Cardiac fibroblast (primary cell): ENCODE results near the gene SLC40A1.

Experiments
- DNase-seq, 2 donors: peaks; one replicate each; pipeline versions ENCODE4 v3.0.0 to v3.0.0-alpha.2; 2010; ENCODE audit warnings: low read depth in 2 of 2
- H3K4me3 ChIP-seq, 2 donors: replicated peaks in 1 of 2; 1 replicate in 1 of 2; 2 replicates in 1 of 2; pipeline ENCODE4 v1.5.1; 2011; ENCODE audit warnings: low read depth in 2 of 2, low read length in 2 of 2, mild to moderate bottlenecking in 2 of 2, moderate library complexity in 1 of 2
- TF ChIP-seq, protein P1 (sequence below): IDR thresholded peaks from one replicate; pipeline ENCODE4 v1.5.1; 2011; ENCODE audit warnings: low read depth, mild to moderate bottlenecking, low read length, inconsistent platforms

The SLC40A1 gene

DNA sequence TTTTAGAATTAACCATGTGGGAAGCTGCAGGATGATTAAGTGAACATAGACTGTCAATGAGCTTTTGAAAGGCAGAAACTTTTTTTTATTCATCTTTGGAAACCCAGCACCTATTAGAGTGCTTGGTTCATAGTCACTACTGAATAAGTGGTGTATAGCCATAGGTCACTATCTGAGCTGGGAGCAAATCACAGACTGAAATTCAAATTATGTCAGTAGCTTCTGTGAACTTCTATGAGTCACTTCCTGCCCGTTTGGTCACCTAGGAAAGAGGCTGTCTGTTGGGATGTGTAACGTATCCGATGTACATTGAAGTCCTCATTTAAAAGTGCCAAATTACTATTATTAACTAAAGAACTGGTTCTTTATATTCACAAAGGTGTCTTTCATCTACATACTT, 20.5 kb upstream of the SLC40A1 start:
- TF ChIP-seq, protein P1, sequence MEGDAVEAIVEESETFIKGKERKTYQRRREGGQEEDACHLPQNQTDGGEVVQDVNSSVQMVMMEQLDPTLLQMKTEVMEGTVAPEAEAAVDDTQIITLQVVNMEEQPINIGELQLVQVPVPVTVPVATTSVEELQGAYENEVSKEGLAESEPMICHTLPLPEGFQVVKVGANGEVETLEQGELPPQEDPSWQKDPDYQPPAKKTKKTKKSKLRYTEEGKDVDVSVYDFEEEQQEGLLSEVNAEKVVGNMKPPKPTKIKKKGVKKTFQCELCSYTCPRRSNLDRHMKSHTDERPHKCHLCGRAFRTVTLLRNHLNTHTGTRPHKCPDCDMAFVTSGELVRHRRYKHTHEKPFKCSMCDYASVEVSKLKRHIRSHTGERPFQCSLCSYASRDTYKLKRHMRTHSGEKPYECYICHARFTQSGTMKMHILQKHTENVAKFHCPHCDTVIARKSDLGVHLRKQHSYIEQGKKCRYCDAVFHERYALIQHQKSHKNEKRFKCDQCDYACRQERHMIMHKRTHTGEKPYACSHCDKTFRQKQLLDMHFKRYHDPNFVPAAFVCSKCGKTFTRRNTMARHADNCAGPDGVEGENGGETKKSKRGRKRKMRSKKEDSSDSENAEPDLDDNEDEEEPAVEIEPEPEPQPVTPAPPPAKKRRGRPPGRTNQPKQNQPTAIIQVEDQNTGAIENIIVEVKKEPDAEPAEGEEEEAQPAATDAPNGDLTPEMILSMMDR: no peak
- H3K4me3 ChIP-seq: no peak overlapping the region
- peak in 1 of 2 donors; percentile 74 for DNase-seq

DNA sequence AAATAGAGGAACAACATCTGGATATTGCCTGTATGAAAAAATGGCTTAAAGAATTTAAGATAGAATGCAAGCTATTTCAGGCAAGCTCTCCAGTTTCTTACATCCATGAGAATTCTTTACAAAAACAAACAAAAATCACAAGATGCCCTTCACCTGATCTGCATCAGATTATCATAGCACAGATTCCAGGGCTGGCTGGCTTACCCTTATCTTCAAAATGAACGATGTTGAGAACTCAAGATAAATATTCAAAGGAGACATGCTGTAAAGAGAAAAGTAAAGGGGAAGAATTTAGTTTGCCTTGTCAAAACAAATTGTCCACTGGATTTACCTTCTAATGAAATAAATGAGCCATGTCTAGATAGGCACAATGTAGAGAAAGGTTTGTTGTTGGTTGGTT, 18.7 kb upstream of the SLC40A1 start:
- no peak overlapping the region for H3K4me3 ChIP-seq
- TF ChIP-seq, protein P1: no peak
- DNase-seq: no peak

DNA sequence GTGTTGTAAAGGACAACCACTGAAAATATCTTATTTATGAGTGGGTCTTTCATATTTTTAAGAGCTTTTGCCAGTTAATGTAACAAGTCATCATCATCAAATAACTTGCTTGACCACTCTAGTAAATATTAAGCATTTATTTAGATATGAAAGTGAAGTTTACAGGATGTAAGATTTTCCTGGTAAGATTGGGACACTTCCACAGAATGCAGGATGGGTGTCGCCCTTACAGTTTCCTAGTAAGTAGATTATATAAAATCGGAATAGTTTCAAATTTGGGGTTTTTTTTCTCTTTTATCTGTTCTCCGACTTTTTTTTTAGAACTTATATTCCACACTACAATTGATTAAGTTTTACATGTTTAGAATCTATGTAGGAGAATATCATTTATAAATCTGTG, 14.8 kb upstream of the SLC40A1 start:
- TF ChIP-seq, protein P1: no peak
- no peak for DNase-seq
- H3K4me3 ChIP-seq: no peak overlapping the region

DNA sequence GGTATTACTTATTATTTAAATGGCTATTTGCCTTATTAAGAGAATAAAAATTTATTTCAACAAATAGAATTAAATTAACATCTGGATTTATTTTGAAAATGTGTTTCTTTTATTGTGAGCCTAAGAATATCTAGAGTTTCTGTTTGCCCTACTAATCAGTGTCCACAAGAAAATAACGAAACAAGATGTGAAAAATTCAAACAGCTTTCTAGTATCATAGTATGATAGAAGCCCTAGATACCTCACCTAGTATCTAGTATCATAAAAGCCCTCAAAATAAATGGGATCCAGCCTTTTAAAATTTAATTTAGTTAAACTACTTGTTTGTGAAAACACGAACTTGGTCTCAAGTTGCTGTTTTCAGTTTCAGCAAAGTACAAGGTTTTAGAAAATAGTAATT, 13.7 kb upstream of the SLC40A1 start:
- H3K4me3 ChIP-seq: no peak overlapping the region
- DNase-seq: no peak
- TF ChIP-seq, protein P1: no peak

DNA sequence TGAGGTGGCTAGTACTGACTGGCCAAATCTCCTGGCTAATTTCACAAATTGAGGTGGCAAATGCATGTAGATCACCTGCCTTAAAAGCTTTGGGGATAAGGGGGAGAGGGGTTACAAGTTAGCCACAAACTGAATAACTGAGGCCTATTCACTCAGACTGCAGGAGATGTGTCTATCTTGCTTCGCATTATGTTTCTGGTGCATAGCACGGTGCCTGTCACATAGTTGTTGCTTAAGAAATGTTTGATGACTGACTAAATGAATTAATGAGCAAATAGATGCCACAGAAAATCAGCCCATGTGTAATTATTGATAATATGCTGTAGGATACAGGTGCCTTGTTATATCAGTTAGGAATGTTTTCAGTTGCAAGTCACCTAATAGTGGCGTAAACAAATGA, 12.5 kb upstream of the SLC40A1 start:
- no peak for DNase-seq
- H3K4me3 ChIP-seq: no peak overlapping the region
- TF ChIP-seq, protein P1: no peak

DNA sequence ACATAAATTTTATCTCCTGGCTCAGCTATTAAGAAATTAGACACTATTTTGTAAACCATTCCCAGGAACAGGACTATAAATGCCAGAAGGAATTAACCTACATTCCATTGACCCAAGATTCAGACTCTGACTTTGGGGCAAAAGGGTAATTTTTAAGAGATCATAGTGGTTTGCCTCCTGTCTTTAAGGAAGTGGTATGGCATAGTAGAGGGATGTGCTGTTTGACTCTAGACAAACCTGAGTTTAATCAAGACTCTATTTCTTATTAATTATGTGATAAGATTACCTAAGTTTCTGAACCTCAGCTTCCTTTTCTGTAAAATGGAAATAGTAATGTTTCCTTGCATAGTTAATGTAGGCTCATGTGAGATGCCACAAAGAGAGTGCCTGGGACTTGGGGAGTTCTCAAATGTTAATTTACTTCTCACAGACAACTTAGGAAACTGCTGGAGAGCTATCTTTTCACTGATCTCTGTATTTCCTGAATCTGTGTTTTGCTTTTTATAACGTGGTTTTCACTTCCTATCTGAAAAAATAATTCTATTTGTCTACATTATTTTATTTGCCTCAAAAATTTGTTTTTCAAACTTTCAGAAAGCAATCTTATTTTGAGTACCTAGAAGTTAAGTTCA, 11.9 kb upstream of the SLC40A1 start:
- no peak overlapping the region for H3K4me3 ChIP-seq
- TF ChIP-seq, protein P1: no peak
- no peak for DNase-seq

DNA sequence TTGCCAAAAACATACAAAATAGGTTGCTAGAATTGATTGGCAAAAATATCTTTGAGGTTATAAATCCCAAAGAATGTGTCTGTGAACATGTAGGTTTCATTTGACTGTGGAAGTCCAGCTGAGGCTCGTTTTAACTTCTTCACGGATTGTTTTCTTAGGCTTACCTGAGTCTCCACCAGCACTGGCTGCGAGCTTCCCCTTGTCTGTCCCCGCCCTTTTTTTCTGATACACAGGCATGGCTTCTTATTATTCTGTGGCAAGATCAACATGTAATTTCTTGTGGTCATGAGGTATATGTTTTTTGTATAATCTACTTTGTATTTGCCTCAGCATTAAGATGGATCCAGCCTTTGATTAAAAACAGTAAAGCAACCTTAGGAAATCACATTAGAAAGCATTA, 7.2 kb upstream of the SLC40A1 start:
- TF ChIP-seq, protein P1: no peak

More for the DNA sequence above, 7.2 kb upstream of the SLC40A1 start:
- DNase-seq: no peak
- H3K4me3 ChIP-seq: no peak overlapping the region
